Stomach (tissue), 4 donors: ENCODE measurements around the gene PRKRA.

Experiments used
- EP300 ChIP-seq: sonication (generic); formaldehyde crosslinking; IDR thresholded peaks from one replicate; pipeline ENCODE4 v1.6.1; 2017; ENCODE audit warnings: antibody characterized with exemption
- POLR2A ChIP-seq, 4 donors: fragments of 450-650 bp; IDR thresholded peaks; one replicate each; pipeline ENCODE4 v1.6.1; 2016; ENCODE audit warnings: antibody characterized with exemption in 4 of 4, control low read depth in 2 of 4, mild to moderate bottlenecking in 1 of 4, moderate library complexity in 1 of 4
- POLR2AphosphoS5 ChIP-seq, 3 donors: sonication (generic); formaldehyde crosslinking; IDR thresholded peaks; one replicate each; pipeline ENCODE4 v1.6.1; 2016; ENCODE audit warnings: antibody characterized with exemption in 3 of 3
- TF ChIP-seq, protein P1 (sequence below), 7 experiments: fragments of 450-650 bp in 4 of 7; fragments of 200-600 bp in 3 of 7; sonication (generic) in 3 of 7; IDR thresholded peaks; one replicate each; pipeline ENCODE4 v1.5.1; 2016 to 2019; ENCODE audit warnings: antibody characterized with exemption in 7 of 7, control low read depth in 2 of 7, mild to moderate bottlenecking in 1 of 7

DNA sequence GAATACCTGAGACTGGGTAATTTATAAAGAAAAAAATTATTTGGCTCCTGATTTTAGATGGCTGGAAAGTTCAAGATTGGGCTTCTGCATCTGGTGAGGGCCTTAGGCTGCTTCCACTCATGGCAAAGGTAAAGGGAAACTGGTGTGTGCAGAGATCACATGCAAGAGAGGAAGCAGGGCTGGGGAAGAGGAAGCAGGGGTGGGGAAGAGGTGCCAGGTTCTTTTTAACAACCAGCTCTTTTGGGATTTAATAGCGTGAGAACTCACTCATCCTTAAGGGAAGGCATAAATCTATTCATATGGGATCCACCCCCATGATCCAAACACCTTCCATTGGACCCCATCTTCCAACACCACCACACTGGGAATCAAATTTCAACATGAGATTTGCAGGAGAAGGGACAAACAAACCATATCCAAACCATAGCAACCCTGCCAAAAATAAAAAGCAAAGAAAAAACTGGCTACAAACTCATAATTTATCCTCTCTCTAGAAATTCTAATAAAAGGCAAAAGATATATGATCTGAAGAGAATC is 30.4 kb downstream of the PRKRA start:
- TF ChIP-seq, protein P1, sequence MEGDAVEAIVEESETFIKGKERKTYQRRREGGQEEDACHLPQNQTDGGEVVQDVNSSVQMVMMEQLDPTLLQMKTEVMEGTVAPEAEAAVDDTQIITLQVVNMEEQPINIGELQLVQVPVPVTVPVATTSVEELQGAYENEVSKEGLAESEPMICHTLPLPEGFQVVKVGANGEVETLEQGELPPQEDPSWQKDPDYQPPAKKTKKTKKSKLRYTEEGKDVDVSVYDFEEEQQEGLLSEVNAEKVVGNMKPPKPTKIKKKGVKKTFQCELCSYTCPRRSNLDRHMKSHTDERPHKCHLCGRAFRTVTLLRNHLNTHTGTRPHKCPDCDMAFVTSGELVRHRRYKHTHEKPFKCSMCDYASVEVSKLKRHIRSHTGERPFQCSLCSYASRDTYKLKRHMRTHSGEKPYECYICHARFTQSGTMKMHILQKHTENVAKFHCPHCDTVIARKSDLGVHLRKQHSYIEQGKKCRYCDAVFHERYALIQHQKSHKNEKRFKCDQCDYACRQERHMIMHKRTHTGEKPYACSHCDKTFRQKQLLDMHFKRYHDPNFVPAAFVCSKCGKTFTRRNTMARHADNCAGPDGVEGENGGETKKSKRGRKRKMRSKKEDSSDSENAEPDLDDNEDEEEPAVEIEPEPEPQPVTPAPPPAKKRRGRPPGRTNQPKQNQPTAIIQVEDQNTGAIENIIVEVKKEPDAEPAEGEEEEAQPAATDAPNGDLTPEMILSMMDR (IDR thresholded peaks at IDR 0.05) = no peak
- TF ChIP-seq POLR2AphosphoS5 (IDR thresholded peaks at IDR 0.05) (no peak), POLR2A (IDR thresholded peaks at IDR 0.05) (no peak), EP300 (no peak)
